ENCODE results near the gene ACSM2A.
"Not testable (repeated sequence)": the region's sequence is repeated elsewhere in the genome, so short reads cannot be mapped to it uniquely, and the experiment has no call there.

The ACSM2A gene

GRCh38 chr16:20453633-20454032 is 2.3 kb downstream of the ACSM2A start:
- DNase-seq (ENCODE audit: low read depth in 4 of 4, low spot score in 1 of 4), result not testable (repeated sequence)

- DNase-seq (ENCODE audit: low read depth in 4 of 4, low spot score in 1 of 4), result not testable (repeated sequence)
Measured at GRCh38 chr16:20459227-20459626, 7.9 kb downstream of the ACSM2A start.

GRCh38 chr16:20460313-20460712 is 9.0 kb downstream of the ACSM2A start:
- not testable (repeated sequence) for DNase-seq (ENCODE audit: low read depth in 4 of 4, low spot score in 1 of 4)

GRCh38 chr16:20468954-20469353 is 17.6 kb downstream of the ACSM2A start:
- not testable (repeated sequence) for DNase-seq (ENCODE audit: low read depth in 4 of 4, low spot score in 1 of 4)

GRCh38 chr16:20469930-20470329 is 18.6 kb downstream of the ACSM2A start:
- not testable (repeated sequence) for DNase-seq (ENCODE audit: low read depth in 4 of 4, low spot score in 1 of 4)

GRCh38 chr16:20470732-20471131 is 19.4 kb downstream of the ACSM2A start:
- DNase-seq (ENCODE audit: low read depth in 4 of 4, low spot score in 1 of 4), result not testable (repeated sequence)

- not testable (repeated sequence) for DNase-seq (ENCODE audit: low read depth in 4 of 4, low spot score in 1 of 4)
Measured at GRCh38 chr16:20477188-20477744, 25.9 kb downstream of the ACSM2A start.

GRCh38 chr16:20483989-20484388 is 32.7 kb downstream of the ACSM2A start:
- not testable (repeated sequence) for DNase-seq (ENCODE audit: low read depth in 4 of 4, low spot score in 1 of 4)

- DNase-seq (ENCODE audit: low read depth in 4 of 4, low spot score in 1 of 4), result no peak
Measured at GRCh38 chr16:20484726-20485125, 33.4 kb downstream of the ACSM2A start.

- DNase-seq (ENCODE audit: low read depth in 4 of 4, low spot score in 1 of 4), result no peak
Measured at GRCh38 chr16:20485408-20485807, 34.1 kb downstream of the ACSM2A start.

- DNase-seq (ENCODE audit: low read depth in 4 of 4, low spot score in 1 of 4), result not testable (repeated sequence)
Measured at GRCh38 chr16:20490994-20491393, 39.7 kb downstream of the ACSM2A start.

- DNase-seq (ENCODE audit: low read depth in 4 of 4, low spot score in 1 of 4), result not testable (repeated sequence)
Measured at GRCh38 chr16:20491448-20491847, 40.1 kb downstream of the ACSM2A start.

- DNase-seq (ENCODE audit: low read depth in 4 of 4, low spot score in 1 of 4), result no peak
Measured at GRCh38 chr16:20504418-20504817, 53.1 kb downstream of the ACSM2A start.

GRCh38 chr16:20507280-20507679 is 56.0 kb downstream of the ACSM2A start:
- DNase-seq (ENCODE audit: low read depth in 4 of 4, low spot score in 1 of 4), result no peak

GRCh38 chr16:20510323-20510722 is 59.0 kb downstream of the ACSM2A start:
- no peak for DNase-seq (ENCODE audit: low read depth in 4 of 4, low spot score in 1 of 4)

- no peak for DNase-seq (ENCODE audit: low read depth in 4 of 4, low spot score in 1 of 4)
Measured at GRCh38 chr16:20515688-20516090, 64.4 kb downstream of the ACSM2A start.

GRCh38 chr16:20517149-20517548 is 65.8 kb downstream of the ACSM2A start:
- DNase-seq (ENCODE audit: low read depth in 4 of 4, low spot score in 1 of 4), result no peak

- no peak for DNase-seq (ENCODE audit: low read depth in 4 of 4, low spot score in 1 of 4)
Measured at GRCh38 chr16:20519231-20519630, 67.9 kb downstream of the ACSM2A start.

- DNase-seq (ENCODE audit: low read depth in 4 of 4, low spot score in 1 of 4), result no peak
Measured at GRCh38 chr16:20520103-20520502, 68.8 kb downstream of the ACSM2A start.

- not testable (repeated sequence) for DNase-seq (ENCODE audit: low read depth in 4 of 4, low spot score in 1 of 4)
Measured at GRCh38 chr16:20531795-20532194, 80.5 kb downstream of the ACSM2A start.

GRCh38 chr16:20532284-20532792 is 81.0 kb downstream of the ACSM2A start:
- not testable (repeated sequence) for DNase-seq (ENCODE audit: low read depth in 4 of 4, low spot score in 1 of 4)

- DNase-seq (ENCODE audit: low read depth in 4 of 4, low spot score in 1 of 4), result not testable (repeated sequence)
Measured at GRCh38 chr16:20536669-20537068, 85.3 kb downstream of the ACSM2A start.
